Amniotic stem cell (primary cell): ENCODE results near the gene ARHGEF10L.

ENCODE experiments used
- DNase-seq: peaks from one replicate; lab custom pipeline; 2025; lab: John Stamatoyannopoulos, UW

The ARHGEF10L gene

DNA sequence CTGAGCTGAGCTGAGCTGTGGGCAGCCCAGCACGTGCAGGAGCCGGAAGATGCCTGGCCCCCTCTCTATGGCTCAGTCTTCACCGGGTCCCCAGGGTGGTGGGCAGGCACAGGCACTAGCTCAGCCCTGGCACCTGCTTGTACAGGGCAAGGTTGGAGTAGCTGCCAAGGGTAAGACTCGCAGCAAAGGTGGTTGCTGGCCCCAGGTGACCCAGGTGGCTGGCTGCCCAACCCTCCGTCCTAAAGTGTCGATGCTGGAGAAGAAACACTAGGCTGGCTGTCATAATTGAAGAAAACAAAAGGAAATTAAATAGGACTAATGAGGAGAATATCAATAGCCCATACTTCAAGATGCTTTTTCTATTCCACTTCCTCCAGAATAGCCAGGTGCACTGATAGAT lies 138.5 kb downstream of the ARHGEF10L start:
- DNase-seq = no peak

DNA sequence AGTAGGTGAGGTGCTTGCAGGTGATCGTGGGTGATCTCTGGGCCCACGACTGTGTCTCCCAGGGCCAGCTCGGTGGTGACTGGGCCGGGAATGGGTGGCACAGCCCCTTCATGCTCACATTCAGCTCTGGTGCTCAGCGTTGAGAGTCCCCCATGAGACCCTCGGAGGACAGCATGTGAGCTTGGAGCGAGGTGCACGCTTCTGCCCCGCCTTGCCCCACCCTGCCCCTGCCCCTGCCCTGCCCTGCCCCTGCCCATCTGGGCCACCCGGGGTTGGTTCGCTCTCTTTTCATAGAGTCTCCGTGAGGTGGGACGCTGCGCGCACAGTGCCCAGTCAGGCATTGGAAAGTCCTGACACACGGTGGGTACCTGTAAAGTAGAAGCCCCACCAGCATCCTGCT lies 140.4 kb downstream of the ARHGEF10L start:
- DNase-seq = no peak

DNA sequence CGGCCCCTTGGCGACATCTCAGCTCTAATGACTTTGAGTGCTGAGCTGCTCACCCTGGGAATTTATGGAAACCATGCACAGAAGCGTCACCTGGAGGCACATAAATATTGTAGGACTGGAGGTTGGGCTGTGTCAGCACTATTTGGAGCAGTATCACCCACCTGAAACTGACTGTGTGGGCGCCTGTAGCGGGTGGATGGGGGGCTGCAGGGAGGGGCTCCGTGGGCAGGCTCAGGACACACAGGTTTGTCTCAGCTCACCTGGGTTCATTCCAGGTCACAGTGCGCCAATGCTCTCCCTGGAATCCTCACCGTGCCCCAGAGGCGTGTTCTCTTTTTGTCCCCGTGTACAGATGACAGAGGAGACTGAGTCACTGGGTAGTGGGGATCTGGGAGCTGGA lies 140.8 kb downstream of the ARHGEF10L start:
- DNase-seq = no peak

DNA sequence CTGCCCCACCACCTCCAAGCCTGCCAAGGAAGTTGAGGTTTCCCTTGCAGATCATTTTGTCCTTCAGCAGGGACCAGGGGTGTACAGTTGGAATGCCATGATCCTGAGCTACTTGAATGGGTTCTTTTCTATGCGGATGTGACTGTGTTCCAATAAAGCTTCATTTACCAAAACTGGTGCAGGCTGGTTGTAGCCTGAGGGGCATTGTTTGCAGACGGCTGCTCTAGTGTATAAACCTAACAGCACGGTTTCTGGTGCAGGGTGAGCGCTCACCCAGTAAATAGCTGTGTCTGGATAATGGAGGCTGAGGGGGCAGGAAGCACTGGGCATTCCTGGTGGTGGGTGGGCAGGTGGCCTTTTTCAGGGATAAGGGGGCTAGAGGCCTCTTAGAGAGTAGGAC lies 142.9 kb downstream of the ARHGEF10L start:
- DNase-seq = no peak

DNA sequence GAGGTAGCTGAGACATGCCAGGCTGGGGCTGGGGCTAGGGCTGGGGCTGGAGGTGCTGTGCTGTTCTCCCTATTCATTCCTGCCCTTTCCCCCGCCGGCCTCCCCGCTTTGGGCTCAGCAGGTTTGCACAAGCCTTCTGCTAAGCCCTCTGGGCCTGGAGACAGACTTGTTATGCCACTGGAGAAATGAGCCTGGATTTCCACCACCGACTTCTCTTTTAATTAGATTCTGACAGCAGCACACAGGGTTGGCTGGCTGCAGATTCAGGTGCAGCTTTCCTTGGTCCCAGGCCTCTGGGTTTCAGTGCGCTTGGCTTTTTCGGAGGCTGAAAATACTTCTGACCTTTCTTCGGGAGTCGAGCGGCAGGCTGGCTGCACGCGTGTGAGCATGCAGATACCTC lies 144.1 kb downstream of the ARHGEF10L start:
- no peak for DNase-seq

DNA sequence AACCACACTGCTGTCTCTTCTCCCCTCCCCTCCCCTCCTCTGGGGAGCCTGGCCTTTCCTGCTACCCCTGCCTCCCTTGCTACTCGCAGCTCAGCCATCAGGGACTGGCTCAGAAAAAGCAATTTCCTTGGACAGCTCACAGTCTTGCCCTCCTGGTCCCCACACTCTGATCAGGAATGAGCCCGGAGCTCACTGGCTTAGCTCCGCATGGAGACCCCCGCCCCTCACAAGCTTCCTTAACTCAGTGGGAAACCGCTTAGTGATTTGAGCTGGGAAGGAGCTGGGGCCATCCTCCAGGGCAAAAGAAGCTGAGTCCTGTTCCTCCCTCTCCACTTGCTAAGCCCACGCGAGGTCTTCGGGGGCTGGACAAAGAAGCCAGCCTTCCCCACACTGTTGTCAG lies 145.3 kb downstream of the ARHGEF10L start:
- DNase-seq = no peak

DNA sequence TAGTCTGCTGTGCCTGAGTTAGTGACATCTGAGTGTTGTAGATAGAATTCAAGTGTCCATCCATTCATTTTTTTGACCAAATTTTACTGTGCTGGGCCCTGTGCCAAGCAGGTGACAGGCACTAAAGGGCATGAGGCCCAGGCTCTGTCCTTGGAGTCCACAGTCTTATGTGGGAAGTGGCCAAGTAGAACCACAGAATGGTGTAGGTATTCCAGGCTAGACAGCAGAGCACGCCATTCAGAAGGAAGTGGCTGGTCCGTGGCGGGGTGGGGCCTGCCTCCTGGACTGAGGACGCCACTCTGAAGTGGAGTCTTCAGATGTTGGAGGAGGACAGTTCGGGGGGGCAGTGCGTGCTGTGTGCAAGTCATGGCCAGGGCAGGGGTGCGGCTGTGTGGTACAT lies 146.8 kb downstream of the ARHGEF10L start:
- no peak for DNase-seq

DNA sequence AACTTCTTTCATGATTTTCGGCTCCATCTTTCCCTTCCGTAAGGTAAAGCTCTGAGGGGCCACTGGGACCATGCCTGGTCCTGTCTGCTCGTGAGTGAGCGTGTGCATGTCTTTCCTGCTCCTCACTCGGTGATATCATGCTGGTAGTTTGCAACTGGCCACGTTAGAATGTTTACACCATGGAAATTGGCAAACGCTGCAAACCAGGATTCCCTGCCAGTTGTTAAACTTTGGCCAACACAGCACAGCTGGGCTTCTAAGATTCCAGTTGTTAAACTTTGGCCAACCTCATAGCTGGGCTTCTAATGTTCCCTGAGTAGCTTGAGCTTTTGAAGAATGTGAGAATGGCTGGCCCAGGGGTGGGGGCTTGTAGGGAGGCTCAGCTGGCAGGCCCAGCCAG lies 147.6 kb downstream of the ARHGEF10L start:
- no peak for DNase-seq

DNA sequence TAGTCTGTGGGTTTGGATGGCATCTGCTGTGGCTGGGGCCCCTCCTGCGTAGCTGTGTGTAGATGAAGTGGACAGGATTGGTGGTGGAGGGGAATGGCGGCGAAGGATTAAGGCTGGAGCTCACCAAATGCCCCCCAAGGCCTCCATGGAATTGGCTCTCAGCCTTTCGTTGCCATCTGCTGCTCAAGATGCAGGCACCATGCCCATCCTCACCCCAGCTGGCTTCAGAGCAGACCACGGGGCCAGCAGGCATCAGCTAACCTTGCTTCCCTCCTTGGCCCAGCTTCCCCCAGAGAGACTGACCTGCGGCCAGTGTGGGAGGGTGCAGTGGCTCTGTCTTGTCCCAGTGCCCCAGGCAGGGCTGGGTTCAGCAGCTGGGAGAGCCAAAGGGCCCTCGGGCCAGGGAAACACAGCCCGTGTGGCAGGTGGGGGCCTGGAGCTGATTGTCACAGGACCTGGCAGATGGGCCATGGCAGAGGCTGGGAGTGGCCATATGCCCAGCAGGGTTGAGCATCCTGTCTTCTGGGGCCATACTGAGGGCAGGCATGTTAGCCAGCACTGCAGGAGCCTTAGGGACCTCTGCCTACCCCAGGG lies 148.8 kb downstream of the ARHGEF10L start:
- no peak for DNase-seq

DNA sequence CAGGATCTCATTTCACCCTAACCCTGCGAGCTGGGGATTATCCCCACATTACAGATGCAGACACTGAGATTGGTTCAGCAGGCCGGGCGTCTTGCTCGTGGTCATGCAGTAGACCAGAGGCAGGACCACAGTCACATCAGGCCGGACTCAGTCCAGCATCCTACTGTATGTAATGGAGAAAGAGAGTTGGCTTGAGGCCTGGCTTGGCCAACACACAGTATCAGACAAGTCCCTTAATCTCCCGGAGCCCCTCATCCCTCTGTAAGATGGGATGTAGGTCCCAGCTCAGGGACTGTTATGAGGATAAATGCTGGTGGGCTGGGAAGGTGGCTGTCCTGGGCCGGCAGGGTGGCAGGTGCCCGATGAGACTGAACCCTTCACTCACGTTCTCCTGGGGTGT lies 149.5 kb downstream of the ARHGEF10L start:
- DNase-seq = no peak

DNA sequence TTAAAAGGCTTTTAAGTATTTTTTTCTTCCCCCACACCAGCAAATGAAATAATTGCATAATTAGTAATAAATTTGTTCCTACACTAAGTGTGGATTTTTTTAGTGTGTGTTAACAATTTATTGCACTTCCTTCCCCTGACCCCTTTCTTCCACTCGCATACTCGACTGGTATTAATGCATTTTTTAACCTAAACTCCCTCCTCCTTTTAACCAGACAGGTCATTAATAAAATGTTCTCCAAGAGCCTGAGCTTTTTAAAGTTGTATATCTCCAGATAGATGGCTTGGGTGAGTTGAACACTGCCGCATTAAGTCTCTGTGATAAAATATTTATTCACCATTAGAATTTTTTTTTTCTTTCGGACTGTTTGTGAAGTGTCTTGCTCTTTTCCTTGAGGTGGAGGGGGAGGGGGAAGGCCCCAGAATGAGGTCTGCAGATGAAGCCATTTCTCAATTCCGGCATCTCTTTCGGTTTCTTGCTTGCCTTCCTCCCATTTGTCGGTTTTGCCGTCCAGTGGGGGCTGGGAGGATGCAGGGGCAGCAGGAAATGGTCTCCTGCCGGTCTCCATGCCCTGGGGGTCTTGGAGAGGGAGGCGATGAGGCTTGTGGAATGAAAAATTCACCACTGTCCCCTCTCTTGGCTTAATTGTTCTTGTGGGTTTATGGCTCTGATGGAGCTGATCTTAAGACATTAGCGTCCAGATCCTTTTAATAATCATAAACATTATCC lies 151.6 kb downstream of the ARHGEF10L start:
- no peak for DNase-seq

DNA sequence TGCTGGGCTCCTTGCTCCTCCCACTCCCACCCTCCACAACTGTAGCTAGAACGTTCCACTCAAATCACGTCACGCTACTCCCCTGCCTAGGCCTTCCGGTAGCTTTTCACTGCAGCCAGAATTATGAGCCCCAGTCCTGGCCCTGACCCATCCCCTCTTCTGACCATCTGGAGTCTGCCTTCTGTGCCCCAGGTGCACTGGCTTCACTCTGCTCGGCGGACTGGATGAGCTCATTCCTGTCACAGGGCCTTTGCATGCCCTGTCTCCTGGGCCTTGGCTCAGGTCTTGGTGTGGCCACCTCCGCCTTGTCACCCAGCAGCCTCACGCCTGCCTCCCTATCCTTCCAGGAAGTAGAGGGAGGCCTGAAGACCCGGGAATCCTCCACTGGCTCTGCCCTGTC lies 153.1 kb downstream of the ARHGEF10L start:
- no peak for DNase-seq

DNA sequence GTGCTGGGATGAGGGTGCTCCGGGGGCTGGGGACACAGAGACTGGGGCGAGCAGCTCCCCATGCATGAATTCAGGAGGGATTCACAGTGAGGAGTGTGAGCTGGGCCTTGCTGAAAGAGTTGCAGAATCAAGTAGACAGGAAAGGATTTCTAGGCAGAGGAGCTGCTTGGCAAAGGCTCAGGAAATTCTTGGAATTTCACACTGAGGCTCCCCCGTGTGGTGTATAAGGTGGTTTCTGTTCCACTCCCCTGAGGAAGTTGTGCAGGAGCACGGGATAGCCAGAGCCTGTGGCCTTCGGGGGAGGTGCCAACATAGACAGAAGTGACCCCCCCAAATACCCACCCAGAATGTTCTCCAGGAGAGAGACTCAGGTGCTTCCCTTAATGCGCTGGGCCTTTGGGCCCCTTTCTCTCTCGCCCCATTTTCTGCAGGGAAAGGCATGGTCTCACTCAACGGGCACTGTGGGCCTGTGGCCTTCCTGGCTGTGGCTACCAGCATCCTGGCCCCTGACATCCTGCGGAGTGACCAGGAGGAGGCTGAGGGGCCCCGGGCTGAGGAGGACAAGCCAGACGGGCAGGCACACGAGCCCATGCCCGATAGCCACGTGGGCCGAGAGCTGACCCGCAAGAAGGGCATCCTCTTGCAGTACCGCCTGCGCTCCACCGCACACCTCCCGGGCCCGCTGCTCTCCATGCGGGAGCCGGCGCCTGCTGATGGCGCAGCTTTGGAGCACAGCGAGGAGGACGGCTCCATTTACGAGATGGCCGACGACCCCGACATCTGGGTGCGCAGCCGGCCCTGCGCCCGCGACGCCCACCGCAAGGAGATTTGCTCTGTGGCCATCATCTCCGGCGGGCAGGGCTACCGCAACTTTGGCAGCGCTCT lies 157.2 kb downstream of the ARHGEF10L start:
- DNase-seq = peak; percentile 43

DNA sequence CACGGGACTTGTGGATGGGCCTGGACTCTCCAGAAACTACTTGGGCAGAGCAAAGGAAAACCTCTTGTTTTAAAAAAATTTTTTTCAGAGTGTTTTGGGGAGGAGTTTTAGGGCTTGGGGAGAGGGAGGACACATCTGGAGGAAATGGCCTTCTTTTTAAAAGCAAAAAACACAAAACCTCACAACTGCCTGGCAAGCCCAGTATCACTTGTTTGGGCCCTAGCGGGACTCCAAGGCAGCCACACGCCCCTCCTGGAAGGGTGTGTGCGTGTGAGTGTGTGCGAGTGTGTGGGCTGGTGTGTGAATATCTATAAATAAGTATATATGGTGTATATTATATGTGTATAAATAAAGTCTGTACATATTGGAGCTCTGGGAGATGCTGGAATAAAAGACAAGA lies 158.0 kb downstream of the ARHGEF10L start:
- DNase-seq = no peak

DNA sequence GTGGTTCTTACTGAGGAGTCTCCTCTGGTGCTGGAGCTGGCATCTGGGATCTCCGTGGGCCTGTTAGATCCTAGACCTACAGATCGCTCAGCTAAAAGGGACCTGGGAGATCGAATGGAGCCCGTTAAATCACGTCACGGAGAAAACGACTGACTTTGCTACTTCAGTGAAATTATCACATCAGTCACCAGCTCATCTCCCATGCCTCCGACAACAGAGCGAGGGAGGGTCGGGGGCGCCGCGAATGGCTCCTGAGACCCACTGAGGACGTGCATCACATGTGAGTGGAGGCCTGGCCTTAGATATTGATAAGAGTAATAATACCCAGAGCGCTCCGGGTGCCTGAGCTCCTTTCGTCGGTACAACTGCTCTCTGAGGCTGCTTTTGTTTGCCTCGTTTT lies 160.1 kb downstream of the ARHGEF10L start:
- no peak for DNase-seq

DNA sequence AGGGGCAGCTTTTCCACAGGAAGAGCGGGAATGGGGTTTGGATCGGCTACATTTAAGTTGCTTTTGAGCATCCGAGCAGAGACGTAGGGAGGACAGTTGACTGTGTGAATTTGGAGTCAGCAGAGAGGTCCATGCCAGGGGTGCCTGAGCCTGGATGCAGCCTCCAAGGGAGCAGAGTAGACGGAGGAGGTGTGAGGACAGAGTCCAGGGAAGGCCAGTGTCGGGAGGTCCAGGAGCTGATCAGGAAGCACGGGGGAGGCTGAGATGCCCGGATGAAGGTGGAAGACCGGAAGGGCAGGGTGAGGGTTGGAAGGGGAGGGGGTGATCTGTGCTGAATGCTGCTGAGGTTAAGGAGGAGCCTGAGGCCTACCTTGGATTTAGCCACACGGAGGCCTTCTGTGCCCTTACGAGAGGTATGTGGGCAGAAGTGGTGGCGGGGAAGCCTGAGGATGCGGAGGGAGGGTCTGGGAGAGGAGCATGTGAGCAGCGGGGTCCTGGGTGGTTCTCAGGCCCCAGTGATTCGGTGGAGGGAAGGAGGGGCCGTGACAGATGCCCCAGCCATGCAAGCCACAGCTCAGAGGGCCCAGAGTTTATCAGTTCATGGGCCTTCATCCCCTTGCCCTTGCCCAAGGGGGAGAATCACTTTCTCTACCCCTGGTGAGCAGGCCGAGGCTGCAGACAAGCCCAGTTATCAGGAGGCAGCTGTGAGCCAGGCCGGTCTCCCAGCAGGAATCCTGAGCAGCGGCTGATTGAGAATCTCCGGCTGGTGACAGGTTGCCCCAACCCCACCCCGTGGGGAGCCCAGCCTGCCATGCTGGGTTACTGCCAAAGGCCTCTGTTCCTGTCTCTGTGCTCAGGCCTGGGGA lies 161.7 kb downstream of the ARHGEF10L start:
- DNase-seq = no peak

DNA sequence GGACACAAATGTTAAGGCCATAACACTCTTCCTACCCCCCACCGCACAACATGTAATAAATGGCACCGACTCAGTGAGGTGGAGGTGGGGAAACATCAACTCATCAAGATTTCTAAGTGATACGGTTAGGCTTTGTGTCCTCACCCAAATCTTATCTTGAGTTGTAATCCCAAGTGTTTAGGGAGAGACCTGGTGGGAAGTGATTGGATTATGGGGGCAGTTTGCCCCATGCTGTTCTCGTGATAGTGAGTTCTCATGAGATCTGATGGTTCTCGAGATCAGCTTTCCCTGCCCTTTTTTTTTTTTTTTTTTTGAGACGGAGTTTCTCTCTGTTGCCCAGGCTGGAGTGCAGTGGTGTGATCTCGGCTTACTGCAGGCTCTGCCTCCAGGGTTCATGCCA lies 164.7 kb downstream of the ARHGEF10L start:
- DNase-seq = no peak

DNA sequence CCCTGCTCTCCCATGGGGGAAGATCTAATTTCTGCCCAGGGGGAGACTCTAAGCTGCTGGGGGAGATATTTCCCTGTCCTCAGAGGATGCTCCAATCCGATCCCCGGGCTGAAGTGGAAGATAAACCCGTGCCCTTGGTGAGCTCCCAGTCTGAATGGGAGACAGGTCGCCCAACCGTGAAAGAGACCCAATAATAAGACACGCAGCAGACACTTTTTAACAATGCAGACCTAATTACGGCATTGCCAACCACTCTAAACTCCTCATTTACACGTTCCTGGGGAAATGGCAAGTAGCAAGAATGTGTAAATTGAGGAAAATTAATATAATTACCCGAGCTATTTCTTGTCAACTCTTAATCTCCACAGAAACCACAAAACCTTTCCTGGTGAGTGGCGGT lies 166.9 kb downstream of the ARHGEF10L start:
- DNase-seq = no peak

DNA sequence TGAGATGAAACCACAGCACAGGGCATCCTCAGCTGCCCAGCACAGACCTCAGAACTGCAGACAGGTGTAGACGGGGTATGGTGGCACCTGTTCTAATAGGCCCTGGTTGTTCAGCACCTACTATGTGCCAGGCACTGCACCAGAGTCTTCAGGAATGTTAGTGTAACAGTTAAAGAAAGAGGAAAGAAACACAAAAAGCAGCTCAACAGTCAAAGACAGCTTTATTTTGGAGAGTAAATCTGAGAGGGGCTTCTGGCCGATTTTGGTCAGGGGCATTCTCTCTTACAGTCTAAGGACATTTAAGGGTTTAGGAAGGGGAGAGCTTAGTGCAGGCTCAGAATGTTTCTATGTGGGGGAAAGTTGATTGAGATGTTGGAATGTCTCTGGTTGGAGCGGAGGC lies 170.5 kb downstream of the ARHGEF10L start:
- DNase-seq = no peak

DNA sequence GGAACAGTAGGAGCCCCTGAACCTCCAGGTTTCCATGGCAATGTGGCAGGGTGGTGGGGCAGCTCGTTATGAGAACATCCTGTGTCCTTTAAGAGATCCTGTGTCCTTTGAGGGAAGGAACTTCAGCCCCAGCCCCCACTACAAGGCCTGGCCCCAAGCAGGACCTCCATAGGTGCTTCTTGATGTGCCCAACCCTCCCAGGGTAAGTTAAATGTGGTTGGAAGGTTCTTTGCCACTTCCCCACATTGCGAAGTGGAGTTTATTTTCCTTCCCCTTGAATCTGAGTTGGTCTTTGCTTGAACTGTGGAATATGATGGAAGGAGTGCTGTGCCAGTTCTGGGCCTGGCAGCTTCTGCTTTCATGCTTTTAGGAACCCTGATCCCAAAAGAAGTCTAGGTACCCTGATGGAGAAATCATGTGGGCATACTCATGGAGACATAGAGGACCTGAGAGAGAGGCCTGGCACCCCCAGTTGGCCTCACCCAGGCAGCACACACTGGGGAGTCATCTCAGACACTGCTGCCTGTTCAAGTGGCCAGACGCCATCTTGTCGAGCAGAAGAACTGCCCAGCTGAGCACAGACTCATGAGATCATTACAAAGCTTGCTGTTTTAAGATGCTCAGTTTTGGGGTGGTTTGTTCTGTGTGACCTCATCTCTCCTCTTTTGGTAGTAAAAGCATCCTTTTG lies 171.5 kb downstream of the ARHGEF10L start:
- no peak for DNase-seq

DNA sequence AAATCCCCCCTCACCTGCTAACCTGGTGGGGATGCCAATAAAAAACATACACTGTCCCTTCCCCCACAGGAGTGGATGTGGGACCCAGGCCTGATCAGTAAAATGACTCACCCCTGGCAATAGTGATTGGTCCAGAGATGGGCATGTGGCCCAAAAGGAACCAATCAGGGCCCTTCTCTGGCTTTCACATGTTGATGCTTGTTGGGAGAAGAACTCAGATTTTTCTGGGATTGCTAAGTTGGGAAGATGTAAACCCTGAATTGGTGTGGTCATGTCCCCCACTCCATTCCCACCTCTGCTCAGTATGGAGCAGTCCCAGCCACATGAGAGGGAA lies 172.0 kb downstream of the ARHGEF10L start:
- no peak for DNase-seq

DNA sequence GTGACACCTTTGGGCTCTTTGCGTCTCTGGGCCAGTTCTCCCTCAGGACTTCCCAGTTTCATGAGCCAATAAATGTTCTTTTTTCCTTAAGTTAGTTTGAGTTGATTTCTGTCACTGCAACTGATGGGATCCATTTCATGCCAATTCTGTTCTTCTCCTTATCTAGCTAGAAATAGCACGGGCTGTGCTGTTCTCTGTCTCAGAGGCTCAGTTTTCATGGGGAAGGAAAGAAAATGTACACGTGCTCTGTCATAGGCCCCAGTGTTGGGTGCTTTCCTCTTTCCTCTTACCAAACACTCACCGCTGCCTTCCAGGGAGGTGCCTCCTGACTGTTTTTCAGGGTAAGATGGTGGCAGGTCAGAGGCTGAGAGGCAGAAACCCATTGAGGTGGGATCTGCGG lies 172.4 kb downstream of the ARHGEF10L start:
- DNase-seq = no peak
